ENCODE measurements around the gene ABCC11. TPM values are rescaled to one million over a fixed set of nuclear protein-coding genes. Genes with fewer than 3 reads are reported as not detected.

ABCC11 gene
- total and polyA plus RNA-seq, 2 donors (not counting 1 experiment from before 2014, with no cell fraction given): 0.09 TPM; not detected in 1

GRCh38 chr16:48164907-48165715 is 82.2 kb downstream of the ABCC11 start:
- Histone ChIP-seq H4K20me1 (ENCODE audit: control insufficient read depth, insufficient read depth, low read length, poor library complexity, severe bottlenecking) (no peaks in the 10 kb centered on the region), H3K9ac (ENCODE audit: low read length) (no peak overlapping the region), H3K4me1 (ENCODE audit: control insufficient read depth in 2 of 2, insufficient read depth in 2 of 2, low read length in 2 of 2) (peaks cover 0 to 2% of the 10 kb centered on the region in 2 donors), H3K79me2 (ENCODE audit: control insufficient read depth, insufficient read depth, low read length) (no peaks in the 10 kb centered on the region), H3K4me2 (replicated peaks; ENCODE audit: low read depth, low read length, poor library complexity, severe bottlenecking) (no peak overlapping the region), H3K36me3 (replicated peaks in 1 of 2; ENCODE audit: control extremely low read depth in 1 of 2, control insufficient read depth in 1 of 2, extremely low read depth in 1 of 2, insufficient read depth in 2 of 2, low read length in 1 of 2) (no peaks in the 10 kb centered on the region), H3K4me3 (ENCODE audit: control extremely low read depth in 1 of 5, extremely low read depth in 1 of 5, insufficient read depth in 1 of 5, low read depth in 2 of 5, low read length in 4 of 5) (no peak overlapping the region), H3K27me3 (replicated peaks in 1 of 4; ENCODE audit: control extremely low read depth in 1 of 4, control insufficient read depth in 3 of 4, insufficient read depth in 4 of 4, low read length in 3 of 4) (no peaks in the 10 kb centered on the region), H3K9me3 (ENCODE audit: control extremely low read depth in 1 of 3, control insufficient read depth in 2 of 3, insufficient read depth in 1 of 3, low read length in 2 of 3) (no peaks in the 10 kb centered on the region), H3K27ac (ENCODE audit: low read length in 2 of 2) (no peak overlapping the region), H2AFZ (ENCODE audit: insufficient read depth, low read depth, low read length, poor library complexity, severe bottlenecking) (no peak overlapping the region)
- Mint-ChIP-seq H3K27ac (peak overlapping the region; percentile 27), H3K27me3 (no peaks in the 10 kb centered on the region), H3K4me1 (peaks cover 3% of the 10 kb centered on the region), H3K9me3 (ENCODE audit: insufficient read depth) (no peaks in the 10 kb centered on the region), H3K4me3 (no peak overlapping the region)
- ATAC-seq (ENCODE audit: low read depth) (peak; percentile 90), DNase-seq (peak; percentile 75)
- CTCF ChIA-PET: interaction anchor here (0.6 to 3.2 kb wide), 35 partner anchors 9 to 1616 kb away, joined by 3 to 31 read pairs (median 4); partner anchors contain the start of genes ABCC12 and NETO2
- WGBS (ENCODE audit: insufficient coverage): 35% methylated on average over 14 of the region's 16 CpGs
- POLR2A ChIA-PET: no interaction called here
- TF ChIP-seq EZH2 (IDR thresholded peaks at IDR 0.05; ENCODE audit: borderline replicate concordance, insufficient read depth, low read depth, low read length, poor library complexity, severe bottlenecking) (no peak), CTCF (IDR thresholded peaks at IDR 0.05) (peak; percentile 90)
- intact Hi-C loops (cut with micrococcal nuclease): loop anchor here (1.0 to 2.0 kb wide), 4 partner anchors 1024 to 1311 kb away; no protein-coding TSS in a partner anchor

GRCh38 chr16:48162839-48163410 is 84.4 kb downstream of the ABCC11 start:
- no peak overlapping the region for H3K4me2 ChIP-seq (replicated peaks; ENCODE audit: low read depth, low read length, poor library complexity, severe bottlenecking)
- Mint-ChIP-seq H3K27ac (no peak overlapping the region), H3K4me1 (peaks cover 3% of the 10 kb centered on the region), H3K9me3 (ENCODE audit: insufficient read depth) (no peaks in the 10 kb centered on the region), H3K4me3 (no peak overlapping the region), H3K27me3 (peaks cover 4% of the 10 kb centered on the region)
- intact Hi-C loops (cut with micrococcal nuclease): no loop called here
- H2AFZ ChIP-seq (ENCODE audit: insufficient read depth, low read depth, low read length, poor library complexity, severe bottlenecking): no peak overlapping the region
- WGBS (ENCODE audit: insufficient coverage): 85% methylated on average over 8 of the region's 9 CpGs
- H3K4me3 ChIP-seq (ENCODE audit: control extremely low read depth in 1 of 5, extremely low read depth in 1 of 5, insufficient read depth in 1 of 5, low read depth in 2 of 5, low read length in 4 of 5): no peak overlapping the region
- H3K27ac ChIP-seq (ENCODE audit: low read length in 2 of 2): no peak overlapping the region
- TF ChIP-seq CTCF (IDR thresholded peaks at IDR 0.05): no peak
- TF ChIP-seq EZH2 (IDR thresholded peaks at IDR 0.05; ENCODE audit: borderline replicate concordance, insufficient read depth, low read depth, low read length, poor library complexity, severe bottlenecking): no peak
- ChIA-PET CTCF (interaction anchor here (0.8 to 3.2 kb wide), 3 partner anchors 1021 to 1309 kb away, joined by 3 to 31 read pairs (median 13); no protein-coding TSS in a partner anchor), POLR2A (no interaction called here)
- no peak overlapping the region for H3K9ac ChIP-seq (ENCODE audit: low read length)
- peaks cover 0 to 2% of the 10 kb centered on the region in 2 donors for H3K4me1 ChIP-seq (ENCODE audit: control insufficient read depth in 2 of 2, insufficient read depth in 2 of 2, low read length in 2 of 2)
- no peaks in the 10 kb centered on the region for H3K79me2 ChIP-seq (ENCODE audit: control insufficient read depth, insufficient read depth, low read length)
- no peak for DNase-seq
- no peaks in the 10 kb centered on the region for H4K20me1 ChIP-seq (ENCODE audit: control insufficient read depth, insufficient read depth, low read length, poor library complexity, severe bottlenecking)
- H3K27me3 ChIP-seq (replicated peaks in 1 of 4; ENCODE audit: control extremely low read depth in 1 of 4, control insufficient read depth in 3 of 4, insufficient read depth in 4 of 4, low read length in 3 of 4): no peaks in the 10 kb centered on the region
- H3K36me3 ChIP-seq (replicated peaks in 1 of 2; ENCODE audit: control extremely low read depth in 1 of 2, control insufficient read depth in 1 of 2, extremely low read depth in 1 of 2, insufficient read depth in 2 of 2, low read length in 1 of 2): no peaks in the 10 kb centered on the region
- no peaks in the 10 kb centered on the region for H3K9me3 ChIP-seq (ENCODE audit: control extremely low read depth in 1 of 3, control insufficient read depth in 2 of 3, insufficient read depth in 1 of 3, low read length in 2 of 3)
- no peak for ATAC-seq (ENCODE audit: low read depth)
